PC-9 (cell line): Measurements from ENCODE around the gene IL4R. TPM values are rescaled to one million over a fixed set of nuclear protein-coding genes. Genes with fewer than 3 reads are reported as not detected.

Source experiments
- BruUV-seq: library from RNA; stranded (reverse); fragments of 400-500 nt; replicated peaks from 2 replicates; lab custom pipeline; 2021; lab: Mats Ljungman, UMichigan
- CTCF ChIA-PET: fragments of 300-600 bp; sonication (Branson Sonifier 250); formaldehyde crosslinking; loops from one replicate; lab custom pipeline; 2022; ENCODE audit warnings: antibody characterized with exemption; lab: Charles Lee
- POLR2A ChIA-PET: fragments of 300-600 bp; sonication (Branson Sonifier 250); formaldehyde crosslinking; loops from one replicate; lab custom pipeline; 2022; ENCODE audit warnings: antibody characterized with exemption; ENCODE audit not compliant: unreplicated experiment; lab: Charles Lee
- DNase-seq, 2 experiments: peaks; one replicate each; pipeline versions ENCODE4 v3.0.0 to v3.0.0-alpha.2; 2015 to 2022; ENCODE audit warnings: mixed read lengths in 1 of 2
- H2AFZ ChIP-seq: fragments of 200-600 bp; sonication (generic); 2 replicates; pipeline ENCODE4 v1.8.1; 2017; ENCODE audit warnings: antibody characterized with exemption
- H3F3A ChIP-seq: fragments of 200-600 bp; sonication (generic); 2 replicates; pipeline ENCODE4 v1.8.1; 2017; ENCODE audit warnings: antibody characterized with exemption, mild to moderate bottlenecking, low read depth; ENCODE audit not compliant: insufficient read depth
- H3K27ac ChIP-seq: fragments of 200-600 bp; sonication (generic); 2 replicates; pipeline ENCODE4 v1.6.1; 2016; ENCODE audit warnings: mixed run types
- H3K27me3 ChIP-seq: fragments of 200-600 bp; sonication (generic); 2 replicates; pipeline ENCODE4 v1.6.1; 2016; ENCODE audit warnings: low read depth, mixed run types; ENCODE audit not compliant: insufficient read depth
- H3K36me3 ChIP-seq: fragments of 200-600 bp; sonication (generic); 2 replicates; pipeline ENCODE4 v1.6.1; 2016; ENCODE audit warnings: low read depth, mixed run types
- H3K4me1 ChIP-seq: fragments of 200-600 bp; sonication (generic); replicated peaks from 2 replicates; pipeline ENCODE4 v1.6.1; 2016; ENCODE audit warnings: mixed run types; ENCODE audit not compliant: insufficient read depth
- H3K4me2 ChIP-seq: fragments of 200-600 bp; sonication (generic); 2 replicates; pipeline ENCODE4 v1.6.1; 2017; ENCODE audit warnings: mixed run types
- H3K4me3 ChIP-seq: fragments of 200-600 bp; sonication (generic); 2 replicates; pipeline ENCODE4 v1.6.1; 2016; ENCODE audit warnings: mixed run types
- H3K79me2 ChIP-seq: fragments of 200-600 bp; sonication (generic); 2 replicates; pipeline ENCODE4 v1.6.1; 2017; ENCODE audit warnings: low read depth, mixed run types
- H3K9me2 ChIP-seq: fragments of 200-600 bp; sonication (generic); 2 replicates; pipeline ENCODE4 v1.8.1; 2017; ENCODE audit warnings: mild to moderate bottlenecking; ENCODE audit not compliant: insufficient read depth
- H3K9me3 ChIP-seq: fragments of 200-600 bp; sonication (generic); 2 replicates; pipeline ENCODE4 v1.8.1; 2016; ENCODE audit warnings: low read depth; ENCODE audit not compliant: insufficient read depth
- H4K20me1 ChIP-seq: fragments of 200-600 bp; sonication (generic); 2 replicates; pipeline ENCODE4 v1.8.1; 2017; ENCODE audit not compliant: insufficient read depth
- CTCF ChIP-seq: fragments of 200-600 bp; sonication (generic); conservative IDR thresholded peaks from 2 replicates; pipeline ENCODE4 v1.6.1; 2017; ENCODE audit warnings: mixed run types, antibody characterized with exemption, mild to moderate bottlenecking, moderate library complexity
- EZH2 ChIP-seq: fragments of 200-600 bp; sonication (generic); IDR thresholded peaks from 2 replicates; pipeline ENCODE4 v1.8.0; 2017; ENCODE audit warnings: antibody characterized with exemption, low read depth
- intact Hi-C: fragments of 100-400 bp; cut with micrococcal nuclease; formaldehyde crosslinking; loops from one replicate; pipeline ENCODE4 v1.10.0; 2022; ENCODE audit not compliant: unreplicated experiment
- total RNA-seq: library from RNA; stranded (reverse); gene quantifications from 2 replicates; pipeline ENCODE4 v1.2.3, GENCODE V29; 2021

The IL4R gene
- total RNA-seq, 1 experiment from 2014 or later = 76.5 TPM

GRCh38 chr16:27318392-27319256 is 4.8 kb downstream of the IL4R start:
- Histone ChIP-seq H3K4me2 (peak overlapping the region; percentile 65), H3K4me3 (peak overlapping the region; percentile 31; the same call in 1 of the 2 replicates), H4K20me1 (no peaks in the 10 kb centered on the region), H3K9me3 (no peaks in the 10 kb centered on the region), H3K27ac (peak overlapping the region; percentile 98), H3K27me3 (no peaks in the 10 kb centered on the region), H3K79me2 (peaks cover 85% of the 10 kb centered on the region), H2AFZ (no peak overlapping the region), H3F3A (peaks cover 82% of the 10 kb centered on the region), H3K36me3 (no peaks in the 10 kb centered on the region), H3K4me1 (peaks cover 90% of the 10 kb centered on the region), H3K9me2 (no peaks in the 10 kb centered on the region)
- ChIA-PET CTCF (interaction anchor here (0.7 kb wide), 1 partner anchor 145 kb away, joined by 3 read pairs; no protein-coding TSS in a partner anchor), POLR2A (no interaction called here)
- no TSS peak for BruUV-seq
- TF ChIP-seq EZH2 = no peak
- TF ChIP-seq CTCF = no peak
- peak; percentile 63 to 88 for DNase-seq
- intact Hi-C loops = no loop called here

GRCh38 chr16:27319257-27319965 is 5.6 kb downstream of the IL4R start:
- H3K4me3 ChIP-seq = no peak overlapping the region; the same call in 1 of the 2 replicates
- peaks cover 92% of the 10 kb centered on the region for H3K79me2 ChIP-seq
- peaks cover 83% of the 10 kb centered on the region for H3F3A ChIP-seq
- H4K20me1 ChIP-seq = no peaks in the 10 kb centered on the region
- H3K9me3 ChIP-seq = no peaks in the 10 kb centered on the region
- no peaks in the 10 kb centered on the region for H3K27me3 ChIP-seq
- BruUV-seq = no TSS peak
- no peaks in the 10 kb centered on the region for H3K36me3 ChIP-seq
- intact Hi-C loops = no loop called here
- H2AFZ ChIP-seq = no peak overlapping the region
- H3K9me2 ChIP-seq = no peaks in the 10 kb centered on the region
- peak overlapping the region; percentile 98 for H3K27ac ChIP-seq
- POLR2A ChIA-PET = interaction anchor here (0.5 kb wide), 1 partner anchor 51 kb away, joined by 3 read pairs; the partner anchor contains the start of gene NSMCE1
- no peak for DNase-seq
- peaks cover 98% of the 10 kb centered on the region for H3K4me1 ChIP-seq
- TF ChIP-seq EZH2 (no peak), CTCF (no peak)
- CTCF ChIA-PET = interaction anchor here (0.7 kb wide), 1 partner anchor 146 kb away, joined by 3 read pairs; no protein-coding TSS in a partner anchor
- H3K4me2 ChIP-seq = peak overlapping the region; percentile 65

GRCh38 chr16:27320261-27321012 is 6.7 kb downstream of the IL4R start:
- peaks cover 74% of the 10 kb centered on the region for H3F3A ChIP-seq
- H3K36me3 ChIP-seq = no peaks in the 10 kb centered on the region
- H2AFZ ChIP-seq = no peak overlapping the region
- BruUV-seq = no TSS peak
- no peaks in the 10 kb centered on the region for H4K20me1 ChIP-seq
- H3K4me3 ChIP-seq = no peak overlapping the region
- ChIA-PET CTCF (no interaction called here), POLR2A (no interaction called here)
- H3K27me3 ChIP-seq = no peaks in the 10 kb centered on the region
- TF ChIP-seq CTCF (no peak), EZH2 (no peak)
- peak overlapping the region; percentile 98 for H3K27ac ChIP-seq
- intact Hi-C loops = loop anchor here (5.0 kb wide), 1 partner anchor 143 kb away; no protein-coding TSS in a partner anchor
- H3K4me2 ChIP-seq = peak overlapping the region; percentile 66; the same call in 1 of the 2 replicates
- peaks cover 92% of the 10 kb centered on the region for H3K79me2 ChIP-seq
- no peak for DNase-seq
- peaks cover 90% of the 10 kb centered on the region for H3K4me1 ChIP-seq
- H3K9me3 ChIP-seq = no peaks in the 10 kb centered on the region
- no peaks in the 10 kb centered on the region for H3K9me2 ChIP-seq
